Fibroblast of the aortic adventitia (primary cell): ENCODE data around the gene CAPN11. TPM values are rescaled to one million over a fixed set of nuclear protein-coding genes. Genes with fewer than 3 reads are reported as not detected.
A peak's percentile ranks its signal among the peaks of the same experiment; 100 is the strongest.

Experiments
- DNase-seq: peaks from one replicate; pipeline ENCODE4 v3.0.0-alpha.2; 2010; ENCODE audit warnings: low read depth
- H3K4me3 ChIP-seq: 2 replicates; pipeline ENCODE4 v1.5.1; 2011; ENCODE audit warnings: low read depth, mild to moderate bottlenecking, control low read depth, low read length, moderate library complexity
- total RNA-seq: library from RNA; depleted of rRNA; stranded (reverse); fragments of >200 nt; gene quantifications from 2 replicates; pipeline ENCODE4 v1.2.3, GENCODE V29; 2012; ENCODE audit warnings: low replicate concordance
- TF ChIP-seq, protein P1 (sequence below): IDR thresholded peaks from 2 replicates; pipeline ENCODE4 v1.5.1; 2011; ENCODE audit warnings: mild to moderate bottlenecking, low read length, control low read depth, inconsistent platforms; ENCODE audit not compliant: insufficient read depth

CAPN11 gene
- total RNA-seq, 1 donor, result not detected

DNA sequence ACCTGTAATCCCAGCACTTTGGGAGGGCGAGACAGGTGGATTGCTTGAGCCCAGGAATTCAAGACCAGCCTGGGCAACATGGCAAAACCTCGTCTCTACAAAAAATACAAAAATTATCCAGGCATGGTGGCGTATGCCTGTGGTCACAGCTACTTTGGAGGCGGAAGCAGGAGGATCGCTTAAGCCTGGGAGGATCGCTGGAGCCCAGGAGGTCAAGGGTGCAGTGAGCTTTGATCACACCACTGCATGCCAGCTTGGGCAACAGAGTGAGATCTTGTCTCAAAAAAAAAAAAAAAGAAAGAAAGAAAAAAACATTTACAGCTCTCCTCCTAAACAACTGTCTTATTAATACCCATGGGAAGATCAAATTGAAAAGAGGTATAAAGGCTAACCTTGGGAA, 49.3 kb downstream of the CAPN11 start:
- no peak for DNase-seq
- H3K4me3 ChIP-seq, result no peak overlapping the region
- TF ChIP-seq, protein P1, sequence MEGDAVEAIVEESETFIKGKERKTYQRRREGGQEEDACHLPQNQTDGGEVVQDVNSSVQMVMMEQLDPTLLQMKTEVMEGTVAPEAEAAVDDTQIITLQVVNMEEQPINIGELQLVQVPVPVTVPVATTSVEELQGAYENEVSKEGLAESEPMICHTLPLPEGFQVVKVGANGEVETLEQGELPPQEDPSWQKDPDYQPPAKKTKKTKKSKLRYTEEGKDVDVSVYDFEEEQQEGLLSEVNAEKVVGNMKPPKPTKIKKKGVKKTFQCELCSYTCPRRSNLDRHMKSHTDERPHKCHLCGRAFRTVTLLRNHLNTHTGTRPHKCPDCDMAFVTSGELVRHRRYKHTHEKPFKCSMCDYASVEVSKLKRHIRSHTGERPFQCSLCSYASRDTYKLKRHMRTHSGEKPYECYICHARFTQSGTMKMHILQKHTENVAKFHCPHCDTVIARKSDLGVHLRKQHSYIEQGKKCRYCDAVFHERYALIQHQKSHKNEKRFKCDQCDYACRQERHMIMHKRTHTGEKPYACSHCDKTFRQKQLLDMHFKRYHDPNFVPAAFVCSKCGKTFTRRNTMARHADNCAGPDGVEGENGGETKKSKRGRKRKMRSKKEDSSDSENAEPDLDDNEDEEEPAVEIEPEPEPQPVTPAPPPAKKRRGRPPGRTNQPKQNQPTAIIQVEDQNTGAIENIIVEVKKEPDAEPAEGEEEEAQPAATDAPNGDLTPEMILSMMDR, result no peak

DNA sequence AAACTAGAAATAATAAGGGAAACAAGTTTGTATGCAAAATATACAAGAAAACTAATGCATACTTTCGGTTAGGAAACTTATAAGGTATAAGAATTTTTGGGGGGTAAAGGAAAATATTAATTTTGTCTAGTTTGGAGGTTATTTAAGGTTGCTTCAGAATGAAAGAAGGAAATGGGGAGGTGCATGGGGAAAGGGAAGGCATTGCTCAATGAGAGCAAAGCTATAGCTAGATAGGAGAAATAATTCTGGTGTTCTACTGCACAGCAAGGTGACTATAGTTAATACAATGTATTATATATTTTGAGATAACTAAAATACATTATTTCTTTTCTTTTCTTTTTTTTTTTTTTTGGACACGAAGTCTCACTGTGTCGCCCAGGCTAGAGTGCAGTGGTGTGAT, 52.7 kb downstream of the CAPN11 start:
- TF ChIP-seq, protein P1, result no peak
- no peak overlapping the region for H3K4me3 ChIP-seq
- DNase-seq, result no peak

DNA sequence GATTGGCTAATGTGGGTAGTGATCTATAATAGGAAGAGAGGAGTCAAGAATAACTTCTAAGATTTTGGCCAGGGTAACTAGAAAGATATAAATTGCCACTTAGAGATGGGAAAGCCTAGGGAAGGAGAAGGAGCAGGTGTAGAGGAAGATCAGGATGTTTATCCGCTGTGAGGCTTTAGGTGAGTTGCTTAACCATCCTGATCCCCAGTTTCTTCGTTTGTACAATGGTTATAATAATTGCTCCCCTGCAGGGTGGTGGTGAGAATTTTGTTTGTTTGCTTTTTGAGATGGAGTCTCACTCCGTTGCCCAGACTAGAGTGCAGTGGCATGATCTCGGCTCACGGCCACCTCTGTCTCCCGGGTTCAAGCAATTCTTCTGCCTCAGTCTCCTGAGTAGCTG, 55.7 kb downstream of the CAPN11 start:
- TF ChIP-seq, protein P1, result no peak
- no peak for DNase-seq
- no peak overlapping the region for H3K4me3 ChIP-seq

DNA sequence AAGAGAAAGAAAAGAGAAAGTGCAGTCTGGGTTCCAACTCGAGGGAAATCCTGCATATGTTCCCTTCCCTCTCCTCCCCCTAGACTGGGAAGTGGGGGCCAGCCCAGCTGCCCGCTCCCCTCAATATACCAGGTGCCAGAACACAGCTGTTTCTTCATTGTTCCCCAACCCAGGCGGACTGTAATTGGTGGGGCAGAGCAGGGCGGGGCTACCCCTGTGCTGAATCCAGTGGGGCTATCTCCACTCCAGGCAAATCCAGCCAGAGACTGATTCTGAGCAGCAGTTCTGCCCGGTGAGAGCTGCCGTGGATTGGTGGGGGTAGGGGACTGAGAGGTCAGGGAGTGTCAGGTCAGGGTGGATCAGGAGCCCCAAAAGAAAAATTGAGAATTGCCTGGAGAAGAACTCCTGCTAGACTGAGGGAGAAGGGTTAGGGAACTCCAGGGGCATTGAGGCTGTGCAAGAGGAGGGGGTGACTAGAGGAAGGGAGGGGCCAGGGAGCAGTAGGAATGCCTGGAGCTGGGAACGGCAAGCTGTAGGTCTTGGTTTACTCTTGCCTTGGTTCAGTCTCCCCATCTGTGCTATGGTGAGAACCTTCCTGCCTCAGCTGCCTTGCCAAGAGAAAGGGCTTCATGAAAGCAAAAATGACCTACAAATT, 58.2 kb downstream of the CAPN11 start, which contains the start of gene MYMX:
Gene MYMX (plus strand): TSS at position 250 of the 655 bp plus-strand sequence. CDS start 546 bp downstream, outside the sequence.
- no peak within 1 kb of the TSS for H3K4me3 ChIP-seq
- TF ChIP-seq, protein P1, result no peak
- no peak for DNase-seq

DNA sequence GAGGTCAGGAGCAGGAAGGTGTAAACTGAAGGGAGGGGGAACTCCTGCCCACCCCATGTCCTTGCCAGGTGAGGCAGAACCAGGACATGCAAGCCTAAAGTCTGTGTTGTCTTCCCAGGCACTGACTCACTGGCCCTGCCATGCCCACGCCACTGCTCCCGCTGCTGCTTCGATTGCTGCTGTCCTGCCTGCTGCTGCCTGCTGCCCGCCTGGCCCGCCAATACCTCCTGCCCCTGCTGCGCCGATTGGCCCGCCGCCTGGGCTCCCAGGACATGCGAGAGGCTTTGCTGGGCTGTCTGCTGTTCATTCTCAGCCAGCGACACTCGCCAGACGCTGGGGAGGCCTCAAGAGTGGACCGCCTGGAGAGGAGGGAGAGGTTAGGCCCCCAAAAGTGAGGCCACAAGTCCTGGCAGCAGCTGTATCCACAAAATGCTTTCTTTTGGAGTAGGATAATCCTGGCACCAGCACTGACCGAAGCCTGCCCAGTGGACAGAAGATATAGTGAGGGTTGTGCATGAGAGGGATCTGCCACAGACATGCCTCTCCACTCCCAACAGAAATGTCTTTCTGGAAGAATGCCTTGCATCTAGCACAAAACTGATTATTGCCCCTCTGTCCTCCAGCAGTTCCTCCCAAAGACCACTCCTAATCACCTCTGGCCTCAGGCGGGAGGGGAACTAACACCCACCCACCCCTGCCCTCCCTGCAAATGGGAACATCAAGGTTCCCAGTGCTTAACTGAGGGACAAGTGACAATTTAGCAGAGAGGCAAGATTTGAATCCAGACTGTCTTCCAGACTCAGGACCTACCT, 58.9 kb downstream of the CAPN11 start:
- H3K4me3 ChIP-seq, result no peak overlapping the region
- TF ChIP-seq, protein P1, result no peak
- no peak for DNase-seq

DNA sequence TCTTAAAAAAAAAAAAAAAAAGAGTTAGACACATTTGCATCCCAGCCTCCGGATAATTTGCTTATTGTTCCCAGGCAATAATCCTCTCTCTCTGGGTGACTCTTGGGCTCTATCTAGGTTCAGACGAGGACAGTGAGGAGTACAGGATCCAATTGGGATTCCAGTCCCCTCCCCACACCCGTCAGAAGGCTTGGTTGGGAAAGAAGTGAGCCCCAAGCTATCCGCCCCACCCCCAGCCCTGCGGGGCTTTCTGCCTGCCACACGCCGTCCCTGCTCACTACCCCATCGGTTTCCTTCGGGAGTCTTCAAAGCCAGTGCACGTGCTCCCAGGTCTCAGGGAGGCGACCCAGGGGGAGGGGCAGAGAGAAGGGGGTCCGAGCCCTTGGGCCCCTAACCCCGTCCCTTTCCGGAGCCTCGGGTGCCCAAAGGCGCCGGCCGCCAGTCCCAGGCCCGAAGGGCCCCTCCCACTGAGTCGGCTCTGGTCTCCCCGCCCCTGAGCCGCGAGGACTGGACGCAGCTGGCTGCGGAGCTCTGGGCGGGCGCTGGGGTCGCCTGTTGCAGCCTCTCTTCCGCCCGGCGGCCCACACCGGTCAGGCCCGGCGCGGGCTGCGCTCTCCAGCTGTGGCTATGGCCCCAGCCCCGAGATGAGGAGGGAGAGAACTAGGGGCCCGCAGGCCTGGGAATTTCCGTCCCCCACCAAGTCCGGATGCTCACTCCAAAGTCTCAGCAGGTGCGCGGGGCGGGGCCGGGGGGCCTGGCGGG, 60.6 kb downstream of the CAPN11 start:
- no peak for DNase-seq
- H3K4me3 ChIP-seq, result peak overlapping the region; percentile 46
- TF ChIP-seq, protein P1, result no peak
